HG03095 (cell line): ENCODE data around the gene TRIM71.
"Not testable (repeated sequence)": the region's sequence is repeated elsewhere in the genome, so short reads cannot be mapped to it uniquely, and the experiment has no call there.

ENCODE experiments used
- ATAC-seq: cut with Tn5 transposase; IDR thresholded peaks from one replicate; pipeline ENCODE4 v1.9.1; 2021; ENCODE audit warnings: moderate library complexity; ENCODE audit not compliant: unreplicated experiment

TRIM71 gene

GRCh38 chr3:32819551-32820348 is 2.0 kb downstream of the TRIM71 start:
- no peak for ATAC-seq

DNA sequence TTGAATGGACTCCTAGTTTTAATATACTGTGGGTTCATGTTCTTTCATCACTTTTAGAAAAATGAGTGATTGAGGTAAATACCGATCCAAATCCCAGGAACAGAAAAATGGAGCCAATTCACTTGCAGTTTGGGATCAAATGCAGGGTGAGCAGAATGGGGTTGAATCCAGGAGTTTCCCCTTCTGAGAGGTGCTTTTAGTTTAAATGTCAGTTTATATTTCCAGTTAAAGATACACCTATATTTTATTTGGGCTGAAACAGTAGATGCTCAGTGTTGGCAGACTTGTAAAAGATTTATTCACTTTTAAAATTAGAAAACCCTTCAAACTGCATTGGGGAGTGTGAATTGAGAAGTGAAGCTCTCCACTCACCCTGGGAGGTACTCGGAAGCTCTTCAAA is 2.6 kb downstream of the TRIM71 start:
- ATAC-seq, result no peak

- ATAC-seq, result no peak
Observed at GRCh38 chr3:32820971-32821685, 3.3 kb downstream of the TRIM71 start.

DNA sequence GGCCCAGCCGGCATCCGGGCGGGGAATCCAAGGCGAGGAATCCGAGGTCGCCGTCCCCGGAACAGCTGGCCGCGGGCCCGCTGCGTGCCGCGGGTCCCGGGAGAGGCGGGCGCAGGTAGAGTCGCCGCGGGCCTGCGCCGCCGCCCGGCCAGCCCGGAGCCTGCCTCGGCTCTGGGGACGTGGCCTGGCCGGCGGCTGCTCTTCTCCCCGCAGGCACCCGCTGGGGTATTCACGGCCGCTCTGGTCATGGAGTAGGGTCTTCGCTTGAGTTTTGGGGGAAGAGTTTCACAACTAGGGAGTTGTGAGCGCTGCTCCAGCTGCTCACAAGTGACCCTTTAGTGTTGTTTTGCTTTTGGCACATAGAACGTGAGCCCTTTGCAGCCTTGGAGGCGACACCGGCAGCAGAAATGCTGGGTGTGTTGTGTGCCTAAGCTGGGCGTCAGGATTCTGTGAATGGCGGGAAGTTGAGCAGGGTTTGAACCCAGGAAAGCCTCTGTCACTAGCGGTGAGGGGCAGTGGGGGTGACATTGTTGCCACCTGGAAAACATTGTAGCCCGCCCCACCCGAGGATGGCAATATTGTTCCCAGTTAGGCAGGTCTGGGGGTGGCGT is 4.0 kb downstream of the TRIM71 start:
- ATAC-seq, result no peak

DNA sequence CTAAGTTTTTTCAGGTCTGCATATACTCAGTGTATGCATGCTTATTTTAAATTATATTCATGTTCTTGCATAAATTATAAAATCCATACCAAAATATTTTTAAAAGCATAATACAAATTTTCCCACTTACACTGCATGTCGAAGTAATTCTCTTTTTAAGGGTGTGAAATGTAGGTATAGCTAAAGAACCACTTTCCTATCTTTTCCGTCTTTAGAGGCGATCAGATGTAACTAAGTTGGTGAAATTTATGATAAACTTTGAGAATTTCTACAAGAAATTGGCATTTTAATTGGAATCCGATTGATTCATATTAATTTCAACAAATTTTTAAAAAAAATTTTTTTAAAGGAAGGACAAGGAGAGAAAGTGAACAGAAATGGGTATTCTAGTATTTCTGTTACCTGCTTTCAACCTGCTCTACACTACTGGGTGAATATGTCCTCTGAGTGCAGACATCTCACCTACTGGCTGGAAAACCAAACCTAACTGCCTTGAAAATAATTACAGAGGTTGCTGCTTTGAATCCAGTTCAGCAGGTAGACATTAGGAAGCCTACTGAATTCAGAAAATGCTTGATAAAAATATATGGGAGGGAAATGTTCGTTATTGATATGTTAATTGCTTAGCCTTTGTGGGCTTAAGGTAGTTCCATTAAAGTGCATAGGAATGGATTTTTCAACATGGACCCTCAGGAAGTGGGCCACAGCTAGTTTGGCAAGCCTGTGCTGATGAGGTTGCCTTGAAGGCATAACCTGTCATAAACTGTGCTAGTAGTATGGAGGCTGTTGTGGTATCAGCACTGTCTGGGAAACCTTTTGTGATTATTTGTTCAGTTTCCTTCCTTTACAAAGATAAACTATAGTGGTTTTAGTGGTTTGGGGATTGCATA is 5.1 kb downstream of the TRIM71 start:
- ATAC-seq, result no peak

DNA sequence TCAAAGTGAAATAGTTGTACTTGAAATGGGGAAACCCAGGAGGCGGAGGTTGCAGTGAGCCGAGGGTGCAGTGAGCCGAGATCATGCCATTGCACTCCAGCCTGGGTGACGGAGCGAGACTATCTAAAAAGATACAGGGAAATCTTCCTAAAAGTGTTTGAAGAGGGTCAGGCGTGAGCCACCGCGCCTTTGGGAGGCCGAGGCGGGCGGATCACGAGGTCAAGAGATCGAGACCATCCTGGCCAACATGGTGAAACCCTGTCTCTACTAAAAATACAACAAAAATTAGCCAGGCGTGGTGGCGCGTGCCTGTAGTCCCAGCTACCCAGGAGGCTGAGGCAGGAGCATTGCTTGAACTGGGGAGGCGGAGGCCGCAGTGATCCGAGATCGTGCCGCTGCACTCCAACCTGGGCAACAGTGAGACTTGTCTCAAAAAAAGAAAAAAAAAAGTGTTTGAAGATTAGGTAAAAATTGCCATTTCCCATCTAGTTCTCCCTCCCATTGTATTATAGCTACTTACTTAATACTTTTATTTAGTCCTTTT is 5.9 kb downstream of the TRIM71 start:
- not testable (repeated sequence) for ATAC-seq

- no peak for ATAC-seq
Observed at GRCh38 chr3:32825601-32826375, 8.0 kb downstream of the TRIM71 start.

DNA sequence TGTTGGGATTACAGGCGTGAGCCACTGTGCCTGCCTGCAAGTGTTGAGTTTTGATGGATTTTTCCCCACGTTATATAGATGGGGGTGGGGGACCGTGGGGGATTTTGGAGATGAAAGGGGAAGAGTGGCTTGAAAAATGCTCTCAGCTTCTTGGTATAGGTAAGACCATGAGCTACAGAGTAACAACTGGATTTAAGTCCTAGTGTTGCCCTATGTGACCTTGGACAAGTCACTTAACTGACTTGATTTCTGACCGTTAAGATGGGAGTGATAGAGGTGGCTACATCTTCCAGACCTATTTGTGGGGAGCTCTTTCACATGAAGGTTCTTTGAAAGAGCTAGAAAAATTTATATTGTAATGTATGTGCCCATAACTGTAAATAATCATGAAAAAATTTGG is 13.3 kb downstream of the TRIM71 start:
- ATAC-seq, result no peak

GRCh38 chr3:32831791-32832190 is 14.0 kb downstream of the TRIM71 start:
- ATAC-seq, result no peak

DNA sequence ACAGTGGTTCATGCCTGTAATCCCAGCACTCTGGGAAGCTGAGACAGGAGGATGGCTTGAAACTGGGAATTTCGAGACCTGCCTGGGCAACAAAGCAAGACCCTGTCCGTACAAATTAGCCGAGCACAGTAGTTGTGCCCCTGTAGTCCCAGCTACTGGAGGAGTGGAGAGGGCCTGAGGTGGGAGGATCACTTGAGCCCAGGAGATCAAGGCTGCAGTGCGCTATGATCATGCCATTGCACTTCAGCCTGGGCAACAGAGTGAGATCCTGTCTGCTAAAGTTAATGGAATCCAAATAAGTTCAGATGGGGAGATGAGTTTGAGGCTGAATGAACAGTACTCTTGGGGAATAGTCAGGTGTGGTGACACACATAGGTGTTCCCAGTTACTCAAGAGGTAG is 14.4 kb downstream of the TRIM71 start:
- ATAC-seq, result no peak

DNA sequence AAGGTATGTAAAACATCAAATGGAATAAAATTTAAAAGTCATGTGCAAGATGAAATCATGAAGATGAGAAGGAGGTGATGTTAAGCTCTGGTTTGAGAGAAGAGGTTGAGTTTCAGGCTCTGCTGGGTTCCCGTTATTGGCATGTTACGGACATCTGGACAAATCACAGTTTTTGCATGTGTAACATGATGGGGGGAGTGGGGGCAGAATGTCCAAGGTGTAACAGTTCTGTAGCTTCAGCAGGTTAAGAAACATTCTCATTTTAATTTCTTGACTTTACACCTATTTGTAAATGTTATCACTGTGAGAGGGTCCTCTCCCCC is 17.2 kb downstream of the TRIM71 start:
- ATAC-seq, result no peak

- ATAC-seq, result no peak
Observed at GRCh38 chr3:32835961-32836360, 18.2 kb downstream of the TRIM71 start.

DNA sequence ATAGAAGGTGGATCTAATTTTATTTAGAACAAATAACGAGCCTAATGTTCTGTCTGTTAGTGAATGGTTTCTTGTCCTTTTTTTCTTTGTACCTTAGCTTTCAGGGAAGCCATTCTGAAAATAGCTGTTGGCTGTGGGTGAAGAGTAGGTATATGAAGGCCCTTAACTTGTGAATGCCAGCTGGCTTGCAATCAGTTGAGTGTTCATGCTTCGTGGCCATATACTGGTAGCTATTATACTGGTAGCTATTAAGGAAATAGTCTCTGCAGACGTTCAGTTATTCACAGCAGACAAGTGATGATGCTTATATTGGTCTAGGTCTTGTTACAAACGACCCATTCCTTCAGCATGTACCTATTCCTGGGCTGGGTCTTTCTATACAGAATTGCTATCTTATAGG is 18.8 kb downstream of the TRIM71 start:
- no peak for ATAC-seq

DNA sequence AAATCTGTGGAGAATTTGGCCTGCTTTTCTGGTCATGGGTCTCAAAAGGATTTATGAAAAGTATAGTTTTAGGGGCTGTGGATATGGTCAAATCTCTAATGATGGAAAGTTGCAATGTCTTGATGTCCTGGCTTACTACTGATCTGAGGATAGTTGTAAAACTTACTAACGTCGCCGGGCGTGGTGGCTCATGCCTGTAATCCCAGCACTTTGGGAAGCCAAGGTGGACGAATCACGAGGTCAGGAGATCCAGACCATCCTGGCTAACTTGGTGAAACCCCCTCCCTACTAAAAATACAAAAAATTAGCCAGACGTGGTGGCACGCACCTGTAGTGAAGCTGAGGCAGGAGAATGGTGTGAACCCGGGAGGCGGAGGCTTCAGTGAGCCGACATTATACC is 19.6 kb downstream of the TRIM71 start:
- ATAC-seq, result no peak

DNA sequence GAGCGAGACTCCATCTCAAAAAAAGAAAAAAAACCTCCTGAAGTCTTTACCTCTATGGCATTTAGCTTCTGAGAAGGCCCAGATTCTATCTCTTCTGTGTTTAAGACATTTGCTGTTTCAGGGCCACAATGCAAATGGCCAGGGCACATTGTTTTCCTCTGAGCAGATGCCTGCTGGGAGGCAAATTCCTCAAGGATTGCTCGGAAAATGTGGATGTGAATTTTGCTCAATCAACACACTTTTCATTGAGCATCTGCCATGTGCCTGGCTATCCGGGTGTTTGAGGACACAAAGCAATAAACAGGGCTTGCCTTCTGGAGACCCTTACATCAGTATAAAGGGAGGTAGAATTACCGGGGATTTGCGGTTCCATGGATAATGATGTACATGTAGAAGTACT is 20.0 kb downstream of the TRIM71 start:
- ATAC-seq, result no peak

- no peak for ATAC-seq
Observed at GRCh38 chr3:32839714-32840085, 21.9 kb downstream of the TRIM71 start.

GRCh38 chr3:32840086-32840841 is 22.5 kb downstream of the TRIM71 start:
- ATAC-seq, result no peak

- ATAC-seq, result no peak
Observed at GRCh38 chr3:32841341-32841740, 23.5 kb downstream of the TRIM71 start.

- ATAC-seq, result no peak
Observed at GRCh38 chr3:32841867-32842470, 24.2 kb downstream of the TRIM71 start.
